ENCODE data around the gene CARD14.
"Not testable (repeated sequence)": the region's sequence is repeated elsewhere in the genome, so short reads cannot be mapped to it uniquely, and the experiment has no call there.

The CARD14 gene

DNA sequence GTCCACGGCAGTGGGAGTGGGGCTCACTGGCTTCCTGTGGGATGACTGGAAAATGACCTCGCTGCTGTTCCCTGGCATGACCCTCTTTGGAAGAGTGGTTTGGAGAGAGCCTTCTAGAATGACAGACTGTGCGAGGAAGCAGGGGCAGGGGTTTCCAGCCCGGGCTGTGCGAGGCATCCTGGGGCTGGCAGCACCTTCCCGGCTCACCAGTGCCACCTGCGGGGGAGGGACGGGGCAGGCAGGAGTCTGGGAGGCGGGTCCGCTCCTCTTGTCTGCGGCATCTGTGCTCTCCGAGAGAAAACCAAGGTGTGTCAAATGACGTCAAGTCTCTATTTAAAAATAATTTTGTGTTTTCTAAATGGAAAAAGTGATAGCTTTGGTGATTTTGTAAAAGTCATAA is 83.0 kb downstream of the CARD14 start:
- H3K4me3 ChIP-seq (replicated peaks; ENCODE audit: low read depth, low read length): no peak overlapping the region
- peak; percentile 57 for TF ChIP-seq CTCF (IDR thresholded peaks at IDR 0.05; ENCODE audit: low read depth, low read length, missing control alignments)
- DNase-seq (ENCODE audit: extremely low read depth, low read depth): no peak

DNA sequence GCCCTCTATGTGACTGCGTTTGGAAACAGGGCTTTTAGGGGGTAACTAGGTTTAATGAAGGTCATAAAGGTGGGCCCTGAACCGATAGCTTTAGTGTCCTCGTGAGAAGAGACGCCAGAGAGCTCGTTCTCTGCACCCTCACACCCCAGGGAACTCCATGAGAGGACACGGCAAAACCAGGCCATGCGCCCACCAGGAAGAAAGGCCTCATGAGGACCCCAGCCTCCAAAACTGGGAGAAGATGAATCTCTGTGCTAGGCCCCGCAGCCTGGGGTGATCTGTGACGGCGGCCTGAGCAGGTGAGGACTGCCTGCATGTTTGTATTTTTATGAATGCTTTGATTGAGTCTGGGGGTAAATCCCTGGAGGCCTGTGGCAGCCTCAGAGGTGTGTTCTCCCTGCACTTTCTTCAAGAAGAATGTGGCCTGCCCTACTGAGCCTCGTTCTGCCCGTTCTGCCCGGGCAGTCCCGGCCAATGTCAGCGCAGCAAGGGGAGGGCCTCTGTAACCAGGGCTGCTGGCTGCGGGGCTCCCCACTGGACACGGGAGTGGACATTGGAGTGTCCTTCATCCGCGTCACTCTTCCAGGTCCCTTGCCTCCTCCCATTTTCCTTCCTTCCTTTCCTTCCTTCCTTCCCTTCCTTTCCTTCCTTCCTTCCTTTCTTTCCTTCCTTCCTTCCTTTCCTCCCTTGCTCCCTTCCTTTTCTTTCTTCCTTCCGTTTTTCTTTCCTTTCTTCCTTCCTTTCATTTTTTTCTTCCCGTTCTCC is 84.0 kb downstream of the CARD14 start:
- DNase-seq (ENCODE audit: extremely low read depth, low read depth): no peak
- no peak overlapping the region for H3K4me3 ChIP-seq (replicated peaks; ENCODE audit: low read depth, low read length)
- TF ChIP-seq CTCF (IDR thresholded peaks at IDR 0.05; ENCODE audit: low read depth, low read length, missing control alignments): no peak

DNA sequence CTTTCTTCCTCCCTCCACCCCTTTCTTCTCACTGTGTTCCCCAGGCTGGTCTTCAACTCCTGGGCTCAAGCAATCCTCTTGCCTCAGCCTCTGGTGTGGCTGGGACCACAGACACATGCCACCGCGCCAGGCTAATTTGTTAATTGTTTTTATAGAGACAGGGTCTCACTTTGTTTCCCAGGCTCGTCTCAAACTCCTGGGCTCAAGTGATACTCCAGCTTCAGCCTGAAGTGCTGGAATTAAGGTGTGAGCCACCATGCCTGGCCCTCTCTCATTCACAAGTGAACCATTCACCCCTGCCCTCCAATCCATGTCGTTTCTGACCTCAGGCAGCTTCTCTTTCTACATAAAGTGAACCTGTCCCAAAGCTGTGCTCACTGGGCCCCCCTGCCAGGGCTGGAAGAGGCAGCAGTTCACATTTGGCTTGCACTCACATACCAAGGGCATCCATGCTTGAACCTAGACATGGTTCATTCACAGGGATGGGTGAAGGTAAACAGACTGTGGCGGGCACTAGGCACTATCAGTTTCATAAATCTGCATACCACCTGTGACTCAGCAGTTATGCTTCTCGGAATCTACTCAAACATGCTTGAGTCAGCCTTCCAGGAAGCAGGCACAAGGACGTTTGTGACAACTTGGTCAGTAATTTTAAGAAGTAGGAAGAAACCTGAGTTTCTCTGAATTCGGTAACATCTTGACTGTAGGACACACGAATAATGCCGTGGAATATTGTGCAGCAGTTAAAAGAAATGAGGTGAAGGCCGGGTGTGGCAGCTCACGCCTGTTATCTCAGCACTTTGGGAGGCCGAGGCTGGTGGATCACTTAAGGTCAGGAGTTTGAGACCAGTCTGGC is 84.8 kb downstream of the CARD14 start:
- peak; percentile 63 for DNase-seq (ENCODE audit: extremely low read depth, low read depth)
- no peak overlapping the region for H3K4me3 ChIP-seq (replicated peaks; ENCODE audit: low read depth, low read length)
- no peak for TF ChIP-seq CTCF (IDR thresholded peaks at IDR 0.05; ENCODE audit: low read depth, low read length, missing control alignments)

GRCh38 chr17:80256034-80256350 is 86.2 kb downstream of the CARD14 start:
- DNase-seq (ENCODE audit: extremely low read depth, low read depth): no peak
- TF ChIP-seq CTCF (IDR thresholded peaks at IDR 0.05; ENCODE audit: low read depth, low read length, missing control alignments): no peak
- H3K4me3 ChIP-seq (replicated peaks; ENCODE audit: low read depth, low read length): no peak overlapping the region

DNA sequence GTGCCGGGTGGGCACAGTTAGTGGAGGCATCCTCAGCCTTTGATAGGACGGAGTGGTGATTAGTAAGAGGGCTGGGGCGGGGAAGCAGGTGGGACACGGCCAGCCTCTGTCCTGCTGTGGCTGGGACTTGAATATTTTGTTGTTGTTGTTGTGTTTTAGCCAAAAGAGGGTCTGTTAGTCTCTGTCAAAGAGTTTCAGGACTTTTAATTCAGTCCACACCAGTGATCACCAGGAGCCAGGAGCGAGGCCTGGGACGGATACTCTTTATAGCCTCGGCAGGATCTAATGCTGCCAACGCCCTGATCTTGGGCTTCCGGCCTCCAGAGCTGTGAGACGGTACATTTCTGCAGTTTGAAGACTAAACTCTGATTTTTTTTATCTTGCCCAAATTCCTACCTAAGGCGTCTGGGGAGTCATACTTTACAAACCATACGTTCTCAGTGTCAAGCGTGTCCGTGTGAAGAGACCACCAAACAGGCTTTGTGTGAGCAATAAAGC is 87.9 kb downstream of the CARD14 start:
- no peak overlapping the region for H3K4me3 ChIP-seq (replicated peaks; ENCODE audit: low read depth, low read length)
- DNase-seq (ENCODE audit: extremely low read depth, low read depth): no peak
- no peak for TF ChIP-seq CTCF (IDR thresholded peaks at IDR 0.05; ENCODE audit: low read depth, low read length, missing control alignments)

- not testable (repeated sequence) for H3K4me3 ChIP-seq (replicated peaks; ENCODE audit: low read depth, low read length); DNase-seq (ENCODE audit: extremely low read depth, low read depth)
These were observed 88.5 kb downstream of the CARD14 start for GRCh38 chr17:80258296-80258695.
